Nucleus accumbens (tissue), 56 donors: Measurements from ENCODE around the gene SLC26A5.
"Not testable (repeated sequence)": the region's sequence is repeated elsewhere in the genome, so short reads cannot be mapped to it uniquely, and the experiment has no call there.

Experiments used
- DNase-seq, 56 donors: peaks; one replicate each; lab custom pipeline; 2025; lab: John Stamatoyannopoulos, UW

SLC26A5 gene

GRCh38 chr7:103412151-103412550, 33.9 kb downstream of the SLC26A5 start:
- DNase-seq, result no peak

- DNase-seq, result not testable (repeated sequence)
Measured at GRCh38 chr7:103405789-103406613, 40.0 kb downstream of the SLC26A5 start.

GRCh38 chr7:103399687-103400086, 46.3 kb downstream of the SLC26A5 start:
- not testable (repeated sequence) for DNase-seq

GRCh38 chr7:103398483-103399127, 47.4 kb downstream of the SLC26A5 start:
- no peak for DNase-seq

- no peak for DNase-seq
Measured at GRCh38 chr7:103396471-103396870, 49.5 kb downstream of the SLC26A5 start.

- DNase-seq, result no peak
Measured at GRCh38 chr7:103395071-103395470, 50.9 kb downstream of the SLC26A5 start.

GRCh38 chr7:103394566-103394965, 51.4 kb downstream of the SLC26A5 start:
- no peak for DNase-seq

- DNase-seq, result no peak
Measured at GRCh38 chr7:103391976-103392375, 54.0 kb downstream of the SLC26A5 start.

- DNase-seq, result no peak
Measured at GRCh38 chr7:103391150-103391549, 54.9 kb downstream of the SLC26A5 start.

- no peak for DNase-seq
Measured at GRCh38 chr7:103389263-103389662, 56.7 kb downstream of the SLC26A5 start.

- no peak for DNase-seq
Measured at GRCh38 chr7:103388469-103389140, 57.4 kb downstream of the SLC26A5 start.

GRCh38 chr7:103387242-103387641, 58.8 kb downstream of the SLC26A5 start:
- DNase-seq, result no peak

GRCh38 chr7:103382032-103382402, 64.0 kb downstream of the SLC26A5 start:
- no peak for DNase-seq

GRCh38 chr7:103381280-103382031, 64.6 kb downstream of the SLC26A5 start:
- no peak for DNase-seq

- no peak for DNase-seq
Measured at GRCh38 chr7:103380395-103381191, 65.4 kb downstream of the SLC26A5 start.

GRCh38 chr7:103379270-103379975, 66.6 kb downstream of the SLC26A5 start:
- no peak for DNase-seq

- DNase-seq, result no peak
Measured at GRCh38 chr7:103373866-103374643, 72.0 kb downstream of the SLC26A5 start.

GRCh38 chr7:103369432-103369831, 76.6 kb downstream of the SLC26A5 start:
- DNase-seq, result no peak
